HG03045 (cell line): ENCODE measurements around the gene PRPSAP2.
A peak's percentile ranks its signal among the peaks of the same experiment; 100 is the strongest.
"Not testable (repeated sequence)": the region's sequence is repeated elsewhere in the genome, so short reads cannot be mapped to it uniquely, and the experiment has no call there.

Experiments used
- ATAC-seq: cut with Tn5 transposase; IDR thresholded peaks from one replicate; pipeline ENCODE4 v1.9.1; 2021; ENCODE audit warnings: mild to moderate bottlenecking, moderate library complexity; ENCODE audit not compliant: unreplicated experiment

PRPSAP2 gene

GRCh38 chr17:18857864-18858566 lies at the start of gene PRPSAP2:
Gene PRPSAP2 (plus strand): TSS chr17:18858131. CDS start chr17:18865834, 7,703 bp downstream.
- peak; percentile 52 for ATAC-seq

GRCh38 chr17:18815924-18816323 lies 42.0 kb upstream of the PRPSAP2 start:
- not testable (repeated sequence) for ATAC-seq

- not testable (repeated sequence) for ATAC-seq
These were observed 41.2 kb upstream of the PRPSAP2 start for GRCh38 chr17:18816489-18817371.

- ATAC-seq, result not testable (repeated sequence)
These were observed 36.5 kb upstream of the PRPSAP2 start for GRCh38 chr17:18821430-18821829.

- ATAC-seq, result not testable (repeated sequence)
These were observed 30.3 kb upstream of the PRPSAP2 start for GRCh38 chr17:18827613-18828012.

- ATAC-seq, result no peak
These were observed 9.4 kb upstream of the PRPSAP2 start for GRCh38 chr17:18848501-18848900.

- no peak for ATAC-seq
These were observed 7.3 kb upstream of the PRPSAP2 start for GRCh38 chr17:18850679-18851078.

GRCh38 chr17:18851201-18851600 lies 6.7 kb upstream of the PRPSAP2 start:
- no peak for ATAC-seq

GRCh38 chr17:18854956-18855355 lies 3.0 kb upstream of the PRPSAP2 start:
- no peak for ATAC-seq

GRCh38 chr17:18855831-18856569 lies 1.9 kb upstream of the PRPSAP2 start:
- peak; percentile 74 for ATAC-seq

- ATAC-seq, result no peak
These were observed 1.4 kb upstream of the PRPSAP2 start for GRCh38 chr17:18856570-18856915.

- ATAC-seq, result no peak
These were observed 775 bp downstream of the PRPSAP2 start for GRCh38 chr17:18858567-18859245.

- no peak for ATAC-seq
These were observed 1.3 kb downstream of the PRPSAP2 start for GRCh38 chr17:18859256-18859655.

- ATAC-seq, result no peak
These were observed 2.4 kb downstream of the PRPSAP2 start for GRCh38 chr17:18860161-18860972.

- ATAC-seq, result no peak
These were observed 4.1 kb downstream of the PRPSAP2 start for GRCh38 chr17:18862011-18862410.

GRCh38 chr17:18864996-18865395 lies 7.1 kb downstream of the PRPSAP2 start:
- not testable (repeated sequence) for ATAC-seq

- ATAC-seq, result no peak
These were observed 9.2 kb downstream of the PRPSAP2 start for GRCh38 chr17:18866866-18867813.

GRCh38 chr17:18877104-18877645 lies 19.2 kb downstream of the PRPSAP2 start:
- no peak for ATAC-seq
